H1 (cell line): ENCODE measurements around the gene GUCY1B1. TPM values are rescaled to one million over a fixed set of nuclear protein-coding genes. Genes with fewer than 3 reads are reported as not detected.

Source experiments
- FOSL1 ChIP-seq: IDR thresholded peaks from 2 replicates; pipeline ENCODE4 v1.6.1; 2011; ENCODE audit warnings: mild to moderate bottlenecking, low read depth, low read length, moderate library complexity; ENCODE audit not compliant: insufficient read depth
- GABPA ChIP-seq: IDR thresholded peaks from 2 replicates; pipeline ENCODE4 v1.6.1; 2011; ENCODE audit warnings: mild to moderate bottlenecking, low read length, moderate library complexity, borderline replicate concordance; ENCODE audit not compliant: insufficient read depth
- NANOG ChIP-seq: IDR thresholded peaks from 2 replicates; pipeline ENCODE4 v1.6.1; 2011; ENCODE audit warnings: low read length, low read depth, mild to moderate bottlenecking, inconsistent platforms; ENCODE audit not compliant: insufficient read depth, poor library complexity, severe bottlenecking
- polyA plus RNA-seq, 7 experiments: library from polyadenylated mRNA; depleted of rRNA in 3 of 7; stranded (reverse) in 5 of 7; unstranded in 2 of 7; fragments of >200 nt in 5 of 7; fragments of 200-250 nt in 2 of 7; gene quantifications; 1 replicate in 5 of 7; 2 replicates in 1 of 7; 4 replicates in 1 of 7; pipeline versions ENCODE4 v1.2.1 to v1.2.3, GENCODE V29; 2011 to 2013; ENCODE audit warnings: missing spikeins in 2 of 7, mixed read lengths in 2 of 7
- total RNA-seq: library from RNA; stranded (reverse); fragmentation: NEBNext Ultra II Directional; extraction: Animal tissue kit (Norgen Biotek cat#: 25700); gene quantifications from 2 replicates; pipeline ENCODE4 v1.2.1, GENCODE V29; 2021
- TF ChIP-seq, protein P1 (sequence below): fragments of 300-600 bp; sonication (generic); IDR thresholded peaks from 2 replicates; pipeline ENCODE4 v1.7.1; 2012; ENCODE audit warnings: low read length, moderate library complexity, mild to moderate bottlenecking, inconsistent platforms; ENCODE audit not compliant: insufficient replicate concordance

The GUCY1B1 gene
- total and polyA plus RNA-seq, 2 of the 8 experiments (the other 6 are each of a cell fraction or from before 2014, with no cell fraction given) = 1.5 to 2.9 TPM

- TF ChIP-seq, protein P1, sequence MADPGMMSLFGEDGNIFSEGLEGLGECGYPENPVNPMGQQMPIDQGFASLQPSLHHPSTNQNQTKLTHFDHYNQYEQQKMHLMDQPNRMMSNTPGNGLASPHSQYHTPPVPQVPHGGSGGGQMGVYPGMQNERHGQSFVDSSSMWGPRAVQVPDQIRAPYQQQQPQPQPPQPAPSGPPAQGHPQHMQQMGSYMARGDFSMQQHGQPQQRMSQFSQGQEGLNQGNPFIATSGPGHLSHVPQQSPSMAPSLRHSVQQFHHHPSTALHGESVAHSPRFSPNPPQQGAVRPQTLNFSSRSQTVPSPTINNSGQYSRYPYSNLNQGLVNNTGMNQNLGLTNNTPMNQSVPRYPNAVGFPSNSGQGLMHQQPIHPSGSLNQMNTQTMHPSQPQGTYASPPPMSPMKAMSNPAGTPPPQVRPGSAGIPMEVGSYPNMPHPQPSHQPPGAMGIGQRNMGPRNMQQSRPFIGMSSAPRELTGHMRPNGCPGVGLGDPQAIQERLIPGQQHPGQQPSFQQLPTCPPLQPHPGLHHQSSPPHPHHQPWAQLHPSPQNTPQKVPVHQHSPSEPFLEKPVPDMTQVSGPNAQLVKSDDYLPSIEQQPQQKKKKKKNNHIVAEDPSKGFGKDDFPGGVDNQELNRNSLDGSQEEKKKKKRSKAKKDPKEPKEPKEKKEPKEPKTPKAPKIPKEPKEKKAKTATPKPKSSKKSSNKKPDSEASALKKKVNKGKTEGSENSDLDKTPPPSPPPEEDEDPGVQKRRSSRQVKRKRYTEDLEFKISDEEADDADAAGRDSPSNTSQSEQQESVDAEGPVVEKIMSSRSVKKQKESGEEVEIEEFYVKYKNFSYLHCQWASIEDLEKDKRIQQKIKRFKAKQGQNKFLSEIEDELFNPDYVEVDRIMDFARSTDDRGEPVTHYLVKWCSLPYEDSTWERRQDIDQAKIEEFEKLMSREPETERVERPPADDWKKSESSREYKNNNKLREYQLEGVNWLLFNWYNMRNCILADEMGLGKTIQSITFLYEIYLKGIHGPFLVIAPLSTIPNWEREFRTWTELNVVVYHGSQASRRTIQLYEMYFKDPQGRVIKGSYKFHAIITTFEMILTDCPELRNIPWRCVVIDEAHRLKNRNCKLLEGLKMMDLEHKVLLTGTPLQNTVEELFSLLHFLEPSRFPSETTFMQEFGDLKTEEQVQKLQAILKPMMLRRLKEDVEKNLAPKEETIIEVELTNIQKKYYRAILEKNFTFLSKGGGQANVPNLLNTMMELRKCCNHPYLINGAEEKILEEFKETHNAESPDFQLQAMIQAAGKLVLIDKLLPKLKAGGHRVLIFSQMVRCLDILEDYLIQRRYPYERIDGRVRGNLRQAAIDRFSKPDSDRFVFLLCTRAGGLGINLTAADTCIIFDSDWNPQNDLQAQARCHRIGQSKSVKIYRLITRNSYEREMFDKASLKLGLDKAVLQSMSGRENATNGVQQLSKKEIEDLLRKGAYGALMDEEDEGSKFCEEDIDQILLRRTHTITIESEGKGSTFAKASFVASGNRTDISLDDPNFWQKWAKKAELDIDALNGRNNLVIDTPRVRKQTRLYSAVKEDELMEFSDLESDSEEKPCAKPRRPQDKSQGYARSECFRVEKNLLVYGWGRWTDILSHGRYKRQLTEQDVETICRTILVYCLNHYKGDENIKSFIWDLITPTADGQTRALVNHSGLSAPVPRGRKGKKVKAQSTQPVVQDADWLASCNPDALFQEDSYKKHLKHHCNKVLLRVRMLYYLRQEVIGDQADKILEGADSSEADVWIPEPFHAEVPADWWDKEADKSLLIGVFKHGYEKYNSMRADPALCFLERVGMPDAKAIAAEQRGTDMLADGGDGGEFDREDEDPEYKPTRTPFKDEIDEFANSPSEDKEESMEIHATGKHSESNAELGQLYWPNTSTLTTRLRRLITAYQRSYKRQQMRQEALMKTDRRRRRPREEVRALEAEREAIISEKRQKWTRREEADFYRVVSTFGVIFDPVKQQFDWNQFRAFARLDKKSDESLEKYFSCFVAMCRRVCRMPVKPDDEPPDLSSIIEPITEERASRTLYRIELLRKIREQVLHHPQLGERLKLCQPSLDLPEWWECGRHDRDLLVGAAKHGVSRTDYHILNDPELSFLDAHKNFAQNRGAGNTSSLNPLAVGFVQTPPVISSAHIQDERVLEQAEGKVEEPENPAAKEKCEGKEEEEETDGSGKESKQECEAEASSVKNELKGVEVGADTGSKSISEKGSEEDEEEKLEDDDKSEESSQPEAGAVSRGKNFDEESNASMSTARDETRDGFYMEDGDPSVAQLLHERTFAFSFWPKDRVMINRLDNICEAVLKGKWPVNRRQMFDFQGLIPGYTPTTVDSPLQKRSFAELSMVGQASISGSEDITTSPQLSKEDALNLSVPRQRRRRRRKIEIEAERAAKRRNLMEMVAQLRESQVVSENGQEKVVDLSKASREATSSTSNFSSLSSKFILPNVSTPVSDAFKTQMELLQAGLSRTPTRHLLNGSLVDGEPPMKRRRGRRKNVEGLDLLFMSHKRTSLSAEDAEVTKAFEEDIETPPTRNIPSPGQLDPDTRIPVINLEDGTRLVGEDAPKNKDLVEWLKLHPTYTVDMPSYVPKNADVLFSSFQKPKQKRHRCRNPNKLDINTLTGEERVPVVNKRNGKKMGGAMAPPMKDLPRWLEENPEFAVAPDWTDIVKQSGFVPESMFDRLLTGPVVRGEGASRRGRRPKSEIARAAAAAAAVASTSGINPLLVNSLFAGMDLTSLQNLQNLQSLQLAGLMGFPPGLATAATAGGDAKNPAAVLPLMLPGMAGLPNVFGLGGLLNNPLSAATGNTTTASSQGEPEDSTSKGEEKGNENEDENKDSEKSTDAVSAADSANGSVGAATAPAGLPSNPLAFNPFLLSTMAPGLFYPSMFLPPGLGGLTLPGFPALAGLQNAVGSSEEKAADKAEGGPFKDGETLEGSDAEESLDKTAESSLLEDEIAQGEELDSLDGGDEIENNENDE = no peak
- TF ChIP-seq FOSL1 (no peak), GABPA (no peak), NANOG (no peak)
Measured at GRCh38 chr4:155780775-155781174, 22.0 kb downstream of the GUCY1B1 start (continued).
